Measurements from ENCODE around the gene DHTKD1.

DNA sequence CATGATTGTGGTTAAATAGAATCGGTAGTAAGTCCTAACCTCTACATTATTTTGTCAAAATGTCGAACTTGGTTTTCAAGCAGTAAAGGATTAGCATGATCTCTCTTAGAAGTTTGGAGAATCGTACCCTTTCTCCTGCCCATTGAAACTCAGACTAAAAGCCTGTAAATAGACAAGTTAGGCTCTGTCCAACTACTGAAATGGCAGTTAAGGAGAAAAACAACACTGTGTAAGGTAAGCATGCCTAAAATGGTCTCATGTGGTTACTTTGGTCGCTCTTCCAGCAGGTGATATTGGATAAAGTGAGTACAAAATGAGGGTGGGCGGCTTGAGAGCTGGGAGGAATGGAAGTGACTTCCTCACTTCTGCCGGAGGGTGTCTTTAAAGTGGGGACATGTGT is 85.8 kb downstream of the DHTKD1 start:
- TF ChIP-seq POLR2A (IDR thresholded peaks at IDR 0.05) = no peak
- TF ChIP-seq, protein P1, sequence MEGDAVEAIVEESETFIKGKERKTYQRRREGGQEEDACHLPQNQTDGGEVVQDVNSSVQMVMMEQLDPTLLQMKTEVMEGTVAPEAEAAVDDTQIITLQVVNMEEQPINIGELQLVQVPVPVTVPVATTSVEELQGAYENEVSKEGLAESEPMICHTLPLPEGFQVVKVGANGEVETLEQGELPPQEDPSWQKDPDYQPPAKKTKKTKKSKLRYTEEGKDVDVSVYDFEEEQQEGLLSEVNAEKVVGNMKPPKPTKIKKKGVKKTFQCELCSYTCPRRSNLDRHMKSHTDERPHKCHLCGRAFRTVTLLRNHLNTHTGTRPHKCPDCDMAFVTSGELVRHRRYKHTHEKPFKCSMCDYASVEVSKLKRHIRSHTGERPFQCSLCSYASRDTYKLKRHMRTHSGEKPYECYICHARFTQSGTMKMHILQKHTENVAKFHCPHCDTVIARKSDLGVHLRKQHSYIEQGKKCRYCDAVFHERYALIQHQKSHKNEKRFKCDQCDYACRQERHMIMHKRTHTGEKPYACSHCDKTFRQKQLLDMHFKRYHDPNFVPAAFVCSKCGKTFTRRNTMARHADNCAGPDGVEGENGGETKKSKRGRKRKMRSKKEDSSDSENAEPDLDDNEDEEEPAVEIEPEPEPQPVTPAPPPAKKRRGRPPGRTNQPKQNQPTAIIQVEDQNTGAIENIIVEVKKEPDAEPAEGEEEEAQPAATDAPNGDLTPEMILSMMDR (IDR thresholded peaks at IDR 0.05) = no peak
- no peak for TF ChIP-seq EP300 (IDR thresholded peaks at IDR 0.05)
